ENCODE data around the gene CACNA1E. TPM values are rescaled to one million over a fixed set of nuclear protein-coding genes. Genes with fewer than 3 reads are reported as not detected.

CACNA1E gene
- total and polyA plus RNA-seq, 2 of the 4 experiments (the other 2 are of a cell fraction) = not detected

GRCh38 chr1:181442181-181442525 lies 41.2 kb upstream of the CACNA1E start:
- intact Hi-C loops (cut with micrococcal nuclease) (no loop called here), dilution Hi-C loops (cut with HindIII; ENCODE audit: low sequenced_read_pairs, unreplicated experiment) (no loop called here), in situ Hi-C loops (cut with MboI; ENCODE audit: low sequenced_read_pairs) (no loop called here)
- H2BK20ac ChIP-seq (ENCODE audit: low read depth, low read length) = no peak overlapping the region
- H2AK5ac ChIP-seq (ENCODE audit: low read depth, low read length) = no peak overlapping the region
- no peak for TF ChIP-seq USF2 (IDR thresholded peaks at IDR 0.05; ENCODE audit: low read depth, low read length)
- H3K27ac ChIP-seq (ENCODE audit: insufficient read depth, low read length) = no peak overlapping the region
- CTCF ChIA-PET = no interaction called here
- no peak overlapping the region for H3K4me3 ChIP-seq (ENCODE audit: insufficient read depth, low read depth, low read length)
- no peaks in the 10 kb centered on the region for H3K79me1 ChIP-seq (ENCODE audit: low read depth in 1 of 2, low read length in 2 of 2)
- no peak overlapping the region for H2AK9ac ChIP-seq (replicated peaks; ENCODE audit: low read depth, low read length, poor library complexity)
- H2BK120ac ChIP-seq (ENCODE audit: low read depth, low read length) = no peak overlapping the region
- H2BK15ac ChIP-seq (ENCODE audit: low read depth, low read length) = no peak overlapping the region
- no peak overlapping the region for H3K9ac ChIP-seq (ENCODE audit: low read depth, low read length)
- H3K14ac ChIP-seq (replicated peaks; ENCODE audit: low read depth, low read length) = no peak overlapping the region
- H3K18ac ChIP-seq (ENCODE audit: low read depth, low read length) = no peak overlapping the region
- H3K4me1 ChIP-seq (ENCODE audit: control insufficient read depth, insufficient read depth, low read length) = no peaks in the 10 kb centered on the region
- H3K23ac ChIP-seq (ENCODE audit: low read depth, low read length) = no peak overlapping the region
- H4K20me1 ChIP-seq (ENCODE audit: insufficient read depth, low read length) = no peaks in the 10 kb centered on the region
- H3K4me2 ChIP-seq (ENCODE audit: low read depth, low read length) = no peak overlapping the region
- H4K5ac ChIP-seq (ENCODE audit: low read depth, low read length) = no peak overlapping the region
- no peak overlapping the region for H4K91ac ChIP-seq (ENCODE audit: insufficient read depth, low read depth, low read length)
- H3K56ac ChIP-seq (ENCODE audit: extremely low read depth, insufficient read depth, low read length) = no peak overlapping the region
- POLR2A ChIA-PET (ENCODE audit: unreplicated experiment) = no interaction called here
- no peak overlapping the region for H4K8ac ChIP-seq (ENCODE audit: low read depth in 2 of 2, low read length in 2 of 2)
- BruUV-seq (replicated peaks) = no TSS peak
- ATAC-seq (ENCODE audit: low read depth) = no peak
- H3K9me3 ChIP-seq (ENCODE audit: control insufficient read depth, insufficient read depth, low read length) = no peaks in the 10 kb centered on the region
- DNase-seq = no peak
- H3K4ac ChIP-seq (ENCODE audit: low read depth, low read length) = no peak overlapping the region
- no peaks in the 10 kb centered on the region for H3K27me3 ChIP-seq (ENCODE audit: control insufficient read depth, insufficient read depth, low read length)
- H3K36me3 ChIP-seq (ENCODE audit: control insufficient read depth, insufficient read depth, low read length) = no peaks in the 10 kb centered on the region
- H2AFZ ChIP-seq (replicated peaks; ENCODE audit: low read length, poor library complexity) = no peak overlapping the region
- H2BK5ac ChIP-seq (ENCODE audit: low read depth, low read length, poor library complexity, severe bottlenecking) = no peak overlapping the region
- no peaks in the 10 kb centered on the region for H3K9me1 ChIP-seq (ENCODE audit: insufficient read depth, low read length)

All from IMR-90 (cell line).